Limb (tissue), 2 donors: Measurements from ENCODE around the gene KLHL29.

Experiments
- DNase-seq, 2 donors: peaks; one replicate each; pipeline ENCODE4 v3.0.0-alpha.2; 2016; ENCODE audit errors: extremely low spot score in 2 of 2

Gene KLHL29

GRCh38 chr2:23548143-23548769, 163.3 kb downstream of the KLHL29 start:
- no peak for DNase-seq

- DNase-seq, result no peak
These were observed 164.1 kb downstream of the KLHL29 start for GRCh38 chr2:23549051-23549450.

- DNase-seq, result no peak
These were observed 165.0 kb downstream of the KLHL29 start for GRCh38 chr2:23549821-23550530.

- DNase-seq, result no peak
These were observed 165.6 kb downstream of the KLHL29 start for GRCh38 chr2:23550553-23550952.

GRCh38 chr2:23551875-23552274, 166.9 kb downstream of the KLHL29 start:
- DNase-seq, result no peak

- no peak for DNase-seq
These were observed 168.6 kb downstream of the KLHL29 start for GRCh38 chr2:23553561-23553960.

GRCh38 chr2:23554054-23554697, 169.2 kb downstream of the KLHL29 start:
- DNase-seq, result peak in 1 of 2 donors; percentile 62

- DNase-seq, result no peak
These were observed 171.0 kb downstream of the KLHL29 start for GRCh38 chr2:23555944-23556343.

GRCh38 chr2:23556929-23557328, 171.9 kb downstream of the KLHL29 start:
- no peak for DNase-seq

- DNase-seq, result no peak
These were observed 172.5 kb downstream of the KLHL29 start for GRCh38 chr2:23557455-23557854.

GRCh38 chr2:23559561-23560239, 174.7 kb downstream of the KLHL29 start:
- DNase-seq, result no peak

- DNase-seq, result no peak
These were observed 176.1 kb downstream of the KLHL29 start for GRCh38 chr2:23561088-23561487.

- no peak for DNase-seq
These were observed 176.6 kb downstream of the KLHL29 start for GRCh38 chr2:23561544-23561943.

GRCh38 chr2:23562143-23562542, 177.2 kb downstream of the KLHL29 start:
- no peak for DNase-seq

GRCh38 chr2:23563151-23563550, 178.2 kb downstream of the KLHL29 start:
- DNase-seq, result no peak

GRCh38 chr2:23563673-23564614, 179.0 kb downstream of the KLHL29 start:
- DNase-seq, result peak in 1 of 2 donors; percentile 55

- DNase-seq, result no peak
These were observed 179.6 kb downstream of the KLHL29 start for GRCh38 chr2:23564615-23564960.

GRCh38 chr2:23565374-23565773, 180.4 kb downstream of the KLHL29 start:
- DNase-seq, result no peak

- DNase-seq, result no peak
These were observed 180.8 kb downstream of the KLHL29 start for GRCh38 chr2:23565814-23566213.

- no peak for DNase-seq
These were observed 181.5 kb downstream of the KLHL29 start for GRCh38 chr2:23566241-23567142.
